IMR-90 (cell line): Measurements from ENCODE around the gene PRKAG2. TPM values are rescaled to one million over a fixed set of nuclear protein-coding genes. Genes with fewer than 3 reads are reported as not detected.

Source experiments
- ATAC-seq: fragments of 200-7000 bp; cut with Tn5 transposase; 2 replicates; pipeline ENCODE4 v1.9.1; 2020; ENCODE audit warnings: low read depth, mild to moderate bottlenecking, moderate library complexity
- BruUV-seq: library from RNA; stranded (reverse); fragments of 400-500 nt; replicated peaks from 2 replicates; lab custom pipeline; 2021; lab: Mats Ljungman, UMichigan
- CTCF ChIA-PET: fragments of 300-600 bp; formaldehyde crosslinking; extraction: SDS; loops from one replicate; lab custom pipeline; 2021; ENCODE audit warnings: antibody characterized with exemption; lab: Yijun Ruan, JAX
- POLR2A ChIA-PET: fragments of 300-600 bp; sonication (Branson Sonifier 250); formaldehyde crosslinking; loops from one replicate; lab custom pipeline; 2022; ENCODE audit warnings: antibody characterized with exemption; ENCODE audit not compliant: unreplicated experiment; lab: Charles Lee
- DNase-seq: peaks from one replicate; pipeline ENCODE4 v3.0.0; 2013
- H2AFZ ChIP-seq: replicated peaks from 2 replicates; pipeline ENCODE3; 2013; ENCODE audit warnings: low read length, mild to moderate bottlenecking; ENCODE audit not compliant: poor library complexity
- H2AK5ac ChIP-seq: 2 replicates; pipeline ENCODE4 v1.6.1; 2013; ENCODE audit warnings: low read depth, low read length, inconsistent platforms
- H2AK9ac ChIP-seq: replicated peaks from 2 replicates; pipeline ENCODE3; 2013; ENCODE audit warnings: mild to moderate bottlenecking, low read depth, low read length, moderate library complexity; ENCODE audit not compliant: poor library complexity
- H2BK120ac ChIP-seq: 2 replicates; pipeline ENCODE4 v1.6.1; 2013; ENCODE audit warnings: low read depth, low read length, inconsistent platforms
- H2BK15ac ChIP-seq: 3 replicates; pipeline ENCODE4 v1.6.1; 2013; ENCODE audit warnings: low read depth, low read length, inconsistent platforms
- H2BK20ac ChIP-seq: 2 replicates; pipeline ENCODE4 v1.6.1; 2013; ENCODE audit warnings: low read depth, mild to moderate bottlenecking, inconsistent platforms, low read length, moderate library complexity
- H2BK5ac ChIP-seq: 2 replicates; pipeline ENCODE4 v1.6.1; 2013; ENCODE audit warnings: mild to moderate bottlenecking, low read depth, low read length, inconsistent platforms; ENCODE audit not compliant: poor library complexity, severe bottlenecking
- H3K14ac ChIP-seq: replicated peaks from 2 replicates; pipeline ENCODE4 v1.6.1; 2013; ENCODE audit warnings: low read depth, low read length, inconsistent platforms
- H3K18ac ChIP-seq: 2 replicates; pipeline ENCODE4 v1.6.1; 2013; ENCODE audit warnings: low read depth, low read length, control low read depth
- H3K23ac ChIP-seq: 2 replicates; pipeline ENCODE4 v1.6.1; 2013; ENCODE audit warnings: low read depth, low read length, inconsistent platforms
- H3K27ac ChIP-seq: 2 replicates; pipeline ENCODE4 v1.5.1; 2013; ENCODE audit warnings: mild to moderate bottlenecking, control low read depth, low read length; ENCODE audit not compliant: insufficient read depth
- H3K27me3 ChIP-seq: 2 replicates; pipeline ENCODE4 v1.6.1; 2013; ENCODE audit warnings: low read length; ENCODE audit not compliant: control insufficient read depth, insufficient read depth
- H3K36me3 ChIP-seq: 2 replicates; pipeline ENCODE4 v1.6.1; 2013; ENCODE audit warnings: low read length, mixed read lengths; ENCODE audit not compliant: control insufficient read depth, insufficient read depth
- H3K4ac ChIP-seq: 2 replicates; pipeline ENCODE4 v1.6.1; 2013; ENCODE audit warnings: low read depth, low read length, inconsistent platforms
- H3K4me1 ChIP-seq: 2 replicates; pipeline ENCODE4 v1.6.1; 2013; ENCODE audit warnings: low read length, mixed read lengths; ENCODE audit not compliant: control insufficient read depth, insufficient read depth
- H3K4me2 ChIP-seq: 2 replicates; pipeline ENCODE4 v1.6.1; 2013; ENCODE audit warnings: low read depth, mild to moderate bottlenecking, control low read depth, low read length, moderate library complexity
- H3K4me3 ChIP-seq: 2 replicates; pipeline ENCODE4 v1.5.1; 2013; ENCODE audit warnings: low read depth, mild to moderate bottlenecking, control low read depth, low read length, moderate library complexity; ENCODE audit not compliant: insufficient read depth
- H3K56ac ChIP-seq: 2 replicates; pipeline ENCODE4 v1.6.1; 2013; ENCODE audit warnings: low read length, inconsistent platforms; ENCODE audit not compliant: insufficient read depth; ENCODE audit errors: extremely low read depth
- H3K79me1 ChIP-seq, 2 experiments: 2 replicates each; pipeline ENCODE4 v1.6.1; 2013; ENCODE audit warnings: low read length in 2 of 2, inconsistent platforms in 1 of 2, low read depth in 1 of 2
- H3K9ac ChIP-seq: 2 replicates; pipeline ENCODE4 v1.6.1; 2013; ENCODE audit warnings: low read depth, low read length, control low read depth
- H3K9me1 ChIP-seq: 2 replicates; pipeline ENCODE4 v1.6.1; 2013; ENCODE audit warnings: low read length, inconsistent platforms; ENCODE audit not compliant: insufficient read depth
- H3K9me3 ChIP-seq: 2 replicates; pipeline ENCODE4 v1.6.1; 2013; ENCODE audit warnings: low read length; ENCODE audit not compliant: control insufficient read depth, insufficient read depth
- H4K20me1 ChIP-seq: 2 replicates; pipeline ENCODE4 v1.6.1; 2013; ENCODE audit warnings: low read length, inconsistent platforms; ENCODE audit not compliant: insufficient read depth
- H4K5ac ChIP-seq: 2 replicates; pipeline ENCODE4 v1.6.1; 2013; ENCODE audit warnings: mild to moderate bottlenecking, low read depth, low read length, control low read depth
- H4K8ac ChIP-seq, 2 experiments: 2 replicates each; pipeline ENCODE4 v1.6.1; 2013; ENCODE audit warnings: low read depth in 2 of 2, low read length in 2 of 2, control low read depth in 1 of 2, inconsistent platforms in 1 of 2
- H4K91ac ChIP-seq: 2 replicates; pipeline ENCODE4 v1.6.1; 2013; ENCODE audit warnings: low read depth, low read length, inconsistent platforms; ENCODE audit not compliant: insufficient read depth
- CEBPB ChIP-seq: IDR thresholded peaks from 2 replicates; pipeline ENCODE4 v1.6.1; 2012; ENCODE audit warnings: low read depth, low read length, improper control_type of control experiment
- CHD1 ChIP-seq: IDR thresholded peaks from 2 replicates; pipeline ENCODE4 v1.6.1; 2012; ENCODE audit warnings: low read depth, low read length, improper control_type of control experiment
- ELK1 ChIP-seq: fragments of 150-350 bp; IDR thresholded peaks from 2 replicates; pipeline ENCODE4 v1.6.1; 2016; ENCODE audit warnings: low read depth, mild to moderate bottlenecking, low read length, moderate library complexity, borderline replicate concordance
- FOS ChIP-seq: fragments of 150-350 bp; IDR thresholded peaks from 2 replicates; pipeline ENCODE4 v1.6.1; 2016; ENCODE audit warnings: low read depth, low read length
- MAFK ChIP-seq: IDR thresholded peaks from 2 replicates; pipeline ENCODE4 v1.6.1; 2012; ENCODE audit warnings: low read depth, low read length, improper control_type of control experiment
- MAZ ChIP-seq: IDR thresholded peaks from 2 replicates; pipeline ENCODE4 v1.6.1; 2012; ENCODE audit warnings: low read depth, mild to moderate bottlenecking, low read length, improper control_type of control experiment, moderate library complexity, borderline replicate concordance
- MXI1 ChIP-seq: IDR thresholded peaks from 2 replicates; pipeline ENCODE4 v1.6.1; 2012; ENCODE audit warnings: low read depth, mild to moderate bottlenecking, low read length, moderate library complexity, borderline replicate concordance
- POLR2A ChIP-seq: IDR thresholded peaks from 2 replicates; pipeline ENCODE4 v1.6.1; 2012; ENCODE audit warnings: mild to moderate bottlenecking, low read depth, low read length
- RAD21 ChIP-seq: IDR thresholded peaks from 2 replicates; pipeline ENCODE4 v1.6.1; 2012; ENCODE audit warnings: low read length, improper control_type of control experiment
- RCOR1 ChIP-seq: IDR thresholded peaks from 2 replicates; pipeline ENCODE4 v1.6.1; 2012; ENCODE audit warnings: mild to moderate bottlenecking, low read length, improper control_type of control experiment; ENCODE audit not compliant: insufficient replicate concordance
- WGBS, 2 experiments: methylation state at CpG; one replicate each; pipeline versions ENCODE4 v1.1.5 to v1.1.7; 2013; ENCODE audit warnings: missing lambda C conversion rate in 2 of 2; ENCODE audit not compliant: insufficient read length in 1 of 2; ENCODE audit errors: extremely low coverage in 2 of 2; 5-methylcytosine and 5-hydroxymethylcytosine counted together
- dilution Hi-C: fragments of 300-500 bp; cut with HindIII; formaldehyde crosslinking; loops from one replicate; pipeline ENCODE4 v1.14.3; 2018; ENCODE audit warnings: low sequenced_read_pairs; ENCODE audit not compliant: unreplicated experiment
- in situ Hi-C: fragments of 300-500 bp; cut with MboI; formaldehyde crosslinking; loops from 3 replicates; pipeline ENCODE4 v1.14.3; 2019; ENCODE audit warnings: low sequenced_read_pairs, inconsistent platforms, mixed read lengths
- intact Hi-C: fragments of 100-400 bp; cut with micrococcal nuclease; formaldehyde crosslinking; loops from 2 replicates; pipeline ENCODE4 v1.10.0; 2022
- polyA plus RNA-seq, 3 experiments: library from polyadenylated mRNA; depleted of rRNA; stranded (reverse); fragments of >200 nt; gene quantifications; 2 replicates each; pipeline ENCODE4 v1.2.3, GENCODE V29; 2012; ENCODE audit warnings: low replicate concordance in 1 of 3
- total RNA-seq: library from RNA; depleted of rRNA; stranded (reverse); fragments of >200 nt; gene quantifications from 2 replicates; pipeline ENCODE4 v1.2.3, GENCODE V29; 2012
- TF ChIP-seq, protein P1 (sequence below): conservative IDR thresholded peaks from 2 replicates; pipeline ENCODE4 v1.5.1; 2012; ENCODE audit warnings: mild to moderate bottlenecking, low read depth, low read length, improper control_type of control experiment

Gene PRKAG2
- total and polyA plus RNA-seq, 2 of the 4 experiments (the other 2 are of a cell fraction) = 15.4 to 21.6 TPM

DNA sequence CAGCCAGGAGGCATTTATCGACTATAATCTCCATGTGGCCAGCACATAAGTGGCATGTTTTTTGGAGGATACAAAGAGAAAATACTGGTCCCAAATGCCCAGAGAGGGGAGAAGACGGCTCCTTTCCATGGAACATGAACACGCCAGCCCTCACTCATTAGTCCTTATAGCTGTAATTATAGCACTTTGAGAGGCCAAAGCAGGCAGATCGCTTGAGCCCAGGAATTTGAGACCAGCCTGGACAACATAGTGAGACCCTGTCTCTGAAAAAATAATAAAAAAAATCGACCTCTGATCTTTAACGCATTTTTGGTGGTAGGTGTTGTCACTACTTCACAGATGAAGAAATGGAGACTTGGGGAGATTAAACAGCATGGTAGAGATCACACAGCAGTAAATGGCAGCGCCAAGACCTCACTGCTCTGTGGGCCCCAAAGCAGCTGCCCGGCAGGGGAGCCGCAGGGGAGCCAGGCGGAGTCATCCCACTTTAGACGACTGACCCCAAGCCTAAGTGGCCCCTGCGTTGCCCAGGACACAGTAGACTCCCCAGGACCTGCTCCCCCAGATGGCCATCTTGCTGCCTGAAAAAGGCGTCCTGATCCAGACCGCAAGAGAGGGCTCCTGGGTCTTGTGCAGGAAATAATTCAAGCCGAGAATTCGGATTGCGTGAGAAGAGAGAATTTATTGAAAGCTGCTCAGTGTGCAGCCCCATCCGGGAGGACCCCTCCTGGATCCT is 21.2 kb upstream of the PRKAG2 start:
- no peak overlapping the region for H2BK20ac ChIP-seq

More for the DNA sequence above, 21.2 kb upstream of the PRKAG2 start:
- 71% methylated on average over 3 of the region's 18 CpGs; no CpG with 5 or more reads in 1 of the 2 experiments for WGBS, 2 experiments
- Histone ChIP-seq H3K56ac (no peak overlapping the region), H2AK5ac (no peak overlapping the region), H3K9me1 (no peaks in the 10 kb centered on the region), H3K36me3 (no peaks in the 10 kb centered on the region), H3K4me3 (no peak overlapping the region), H2BK5ac (no peak overlapping the region), H3K23ac (no peak overlapping the region), H2AK9ac (no peak overlapping the region), H3K9ac (no peak overlapping the region), H4K8ac (no peak overlapping the region), H3K4me2 (no peak overlapping the region), H3K4me1 (peaks cover 7% of the 10 kb centered on the region), H4K20me1 (no peaks in the 10 kb centered on the region), H4K5ac (no peak overlapping the region), H3K4ac (no peak overlapping the region), H3K27ac (no peak overlapping the region), H2BK15ac (no peak overlapping the region), H2AFZ (no peak overlapping the region), H2BK120ac (no peak overlapping the region), H3K27me3 (peaks cover 21% of the 10 kb centered on the region), H3K79me1 (no peaks in the 10 kb centered on the region), H3K9me3 (no peaks in the 10 kb centered on the region), H3K14ac (no peak overlapping the region), H3K18ac (no peak overlapping the region), H4K91ac (no peak overlapping the region)
- in situ Hi-C loops = no loop called here
- intact Hi-C loops = no loop called here
- no TSS peak for BruUV-seq
- DNase-seq (no peak), ATAC-seq (no peak)
- TF ChIP-seq MXI1 (no peak), POLR2A (no peak), ELK1 (no peak), FOS (no peak), RAD21 (no peak), CHD1 (no peak), CEBPB (no peak), RCOR1 (no peak), MAZ (no peak), MAFK (no peak)
- TF ChIP-seq, protein P1, sequence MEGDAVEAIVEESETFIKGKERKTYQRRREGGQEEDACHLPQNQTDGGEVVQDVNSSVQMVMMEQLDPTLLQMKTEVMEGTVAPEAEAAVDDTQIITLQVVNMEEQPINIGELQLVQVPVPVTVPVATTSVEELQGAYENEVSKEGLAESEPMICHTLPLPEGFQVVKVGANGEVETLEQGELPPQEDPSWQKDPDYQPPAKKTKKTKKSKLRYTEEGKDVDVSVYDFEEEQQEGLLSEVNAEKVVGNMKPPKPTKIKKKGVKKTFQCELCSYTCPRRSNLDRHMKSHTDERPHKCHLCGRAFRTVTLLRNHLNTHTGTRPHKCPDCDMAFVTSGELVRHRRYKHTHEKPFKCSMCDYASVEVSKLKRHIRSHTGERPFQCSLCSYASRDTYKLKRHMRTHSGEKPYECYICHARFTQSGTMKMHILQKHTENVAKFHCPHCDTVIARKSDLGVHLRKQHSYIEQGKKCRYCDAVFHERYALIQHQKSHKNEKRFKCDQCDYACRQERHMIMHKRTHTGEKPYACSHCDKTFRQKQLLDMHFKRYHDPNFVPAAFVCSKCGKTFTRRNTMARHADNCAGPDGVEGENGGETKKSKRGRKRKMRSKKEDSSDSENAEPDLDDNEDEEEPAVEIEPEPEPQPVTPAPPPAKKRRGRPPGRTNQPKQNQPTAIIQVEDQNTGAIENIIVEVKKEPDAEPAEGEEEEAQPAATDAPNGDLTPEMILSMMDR = no peak
- POLR2A ChIA-PET = no interaction called here
- CTCF ChIA-PET = no interaction called here
- dilution Hi-C loops = no loop called here
